Measurements from ENCODE around the gene USP36.

Gene USP36

GRCh38 chr17:78812855-78813254 is 27.8 kb downstream of the USP36 start:
- no peak for DNase-seq (ENCODE audit: low read depth)

GRCh38 chr17:78808163-78808562 is 32.5 kb downstream of the USP36 start:
- no peak for DNase-seq (ENCODE audit: low read depth)

GRCh38 chr17:78806451-78806850 is 34.2 kb downstream of the USP36 start:
- no peak for DNase-seq (ENCODE audit: low read depth)

GRCh38 chr17:78805301-78805700 is 35.3 kb downstream of the USP36 start:
- no peak for DNase-seq (ENCODE audit: low read depth)

- DNase-seq (ENCODE audit: low read depth): no peak
Measured at GRCh38 chr17:78804777-78805176, 35.8 kb downstream of the USP36 start.

- no peak for DNase-seq (ENCODE audit: low read depth)
Measured at GRCh38 chr17:78803186-78803845, 37.3 kb downstream of the USP36 start.

GRCh38 chr17:78802459-78802858 is 38.2 kb downstream of the USP36 start:
- DNase-seq (ENCODE audit: low read depth): no peak

GRCh38 chr17:78802008-78802407 is 38.6 kb downstream of the USP36 start:
- DNase-seq (ENCODE audit: low read depth): no peak

GRCh38 chr17:78800132-78800931 is 40.3 kb downstream of the USP36 start:
- no peak for DNase-seq (ENCODE audit: low read depth)

- no peak for DNase-seq (ENCODE audit: low read depth)
Measured at GRCh38 chr17:78798695-78799559, 41.7 kb downstream of the USP36 start.

- no peak for DNase-seq (ENCODE audit: low read depth)
Measured at GRCh38 chr17:78797691-78798585, 42.7 kb downstream of the USP36 start.

- DNase-seq (ENCODE audit: low read depth): no peak
Measured at GRCh38 chr17:78797213-78797612, 43.4 kb downstream of the USP36 start.

- DNase-seq (ENCODE audit: low read depth): no peak
Measured at GRCh38 chr17:78796517-78796900, 44.1 kb downstream of the USP36 start.

GRCh38 chr17:78795861-78796516 is 44.6 kb downstream of the USP36 start:
- DNase-seq (ENCODE audit: low read depth): no peak

- DNase-seq (ENCODE audit: low read depth): no peak
Measured at GRCh38 chr17:78794864-78795640, 45.6 kb downstream of the USP36 start.

GRCh38 chr17:78794399-78794798 is 46.2 kb downstream of the USP36 start:
- no peak for DNase-seq (ENCODE audit: low read depth)

- DNase-seq (ENCODE audit: low read depth): no peak
Measured at GRCh38 chr17:78793968-78794367, 46.6 kb downstream of the USP36 start.

GRCh38 chr17:78793415-78793814 is 47.2 kb downstream of the USP36 start:
- no peak for DNase-seq (ENCODE audit: low read depth)

- DNase-seq (ENCODE audit: low read depth): no peak
Measured at GRCh38 chr17:78791840-78792709, 48.5 kb downstream of the USP36 start.
